GM18868 (cell line): ENCODE data around the gene PDLIM1.
A peak's percentile ranks its signal among the peaks of the same experiment; 100 is the strongest.
"Not testable (repeated sequence)": the region's sequence is repeated elsewhere in the genome, so short reads cannot be mapped to it uniquely, and the experiment has no call there.

Source experiments
- ATAC-seq: cut with Tn5 transposase; IDR thresholded peaks from one replicate; pipeline ENCODE4 v1.9.1; 2021; ENCODE audit warnings: mild to moderate bottlenecking, moderate library complexity; ENCODE audit not compliant: unreplicated experiment

Gene PDLIM1

DNA sequence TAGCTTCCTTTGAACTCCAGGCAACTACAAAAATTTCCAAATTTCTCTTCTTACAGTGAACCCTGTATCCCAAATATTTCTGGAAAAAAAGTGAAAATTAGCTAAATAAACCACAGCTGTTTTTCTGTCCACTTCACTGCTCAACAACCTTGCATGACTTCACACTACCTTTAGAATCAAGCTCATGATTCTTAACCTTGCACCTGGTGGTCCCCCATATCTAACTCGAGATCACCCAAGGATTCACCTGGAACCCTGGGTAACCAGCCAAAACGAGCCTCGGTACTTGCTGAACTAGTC lies 47.5 kb downstream of the PDLIM1 start:
- no peak for ATAC-seq

DNA sequence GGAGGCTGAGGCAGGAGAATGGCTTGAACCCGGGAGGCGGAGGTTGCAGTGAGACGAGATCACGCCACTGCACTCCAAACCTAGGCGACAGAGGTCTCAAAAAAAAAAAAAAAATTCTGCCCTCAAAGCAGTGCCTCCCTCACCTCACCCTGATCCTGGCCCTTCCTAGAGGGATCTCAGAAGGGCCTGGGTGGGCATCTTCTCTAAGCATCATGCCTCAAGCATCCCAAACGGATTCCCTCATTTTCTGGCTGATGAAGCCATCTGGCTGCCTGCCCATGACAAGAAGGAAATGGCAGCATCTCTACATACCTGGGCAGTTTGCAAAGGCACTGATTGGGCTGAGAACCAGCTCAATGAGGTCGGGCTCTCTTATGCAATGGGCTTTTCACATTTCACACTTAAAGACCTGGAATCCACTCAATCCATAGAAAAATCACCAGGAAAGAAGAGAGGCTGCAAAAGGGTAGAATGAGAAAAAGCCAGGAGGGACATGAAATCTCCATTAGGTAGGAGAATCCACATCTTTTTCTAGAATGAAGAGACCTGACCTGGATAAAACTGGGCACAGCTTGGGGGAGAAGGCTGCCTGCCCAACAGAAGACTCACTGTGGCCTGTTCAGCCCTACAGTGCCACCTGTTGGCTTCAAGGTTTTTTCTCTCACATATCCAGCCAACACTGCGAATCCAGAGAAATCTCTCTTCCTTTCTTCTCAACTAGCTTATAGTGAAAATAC lies 48.1 kb downstream of the PDLIM1 start:
- no peak for ATAC-seq

DNA sequence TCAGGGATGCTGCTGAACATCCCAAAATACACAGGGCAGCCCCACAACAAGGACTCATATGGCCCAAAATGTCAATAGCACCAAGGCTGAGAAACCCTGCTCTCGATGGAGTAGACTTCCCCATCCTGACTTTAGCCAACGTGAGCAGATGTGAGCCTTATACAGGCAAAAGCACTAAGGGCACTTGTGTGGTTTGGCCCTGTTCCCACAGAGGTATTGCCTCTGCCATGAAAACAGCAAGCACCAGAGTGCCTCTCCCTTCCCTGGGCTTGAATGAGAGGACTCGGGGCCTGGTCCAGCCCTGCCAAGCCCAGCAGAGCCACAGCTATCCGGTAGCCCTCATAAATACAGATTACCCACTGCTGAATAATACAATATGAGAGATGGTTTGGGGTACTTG lies 49.3 kb downstream of the PDLIM1 start:
- ATAC-seq = no peak

DNA sequence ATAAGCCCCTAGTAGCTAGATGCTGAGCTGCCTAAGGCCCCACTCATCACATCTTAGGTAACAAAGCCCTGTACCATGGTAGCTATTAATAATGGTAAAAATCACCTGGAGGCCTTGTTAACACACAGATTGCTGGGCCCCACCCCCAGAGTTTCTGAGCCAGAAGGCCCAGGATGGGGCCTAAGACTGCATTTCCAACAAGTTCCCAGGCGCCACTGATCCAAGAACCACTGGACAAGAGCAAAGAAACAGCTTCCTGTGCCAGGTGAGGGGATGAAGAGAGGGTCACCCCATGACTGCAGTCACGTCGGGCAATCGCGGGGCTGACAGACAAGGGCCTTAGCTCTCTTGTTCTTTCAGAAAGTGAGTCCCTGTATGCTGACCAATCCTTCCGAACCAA lies 50.0 kb downstream of the PDLIM1 start:
- ATAC-seq = no peak

DNA sequence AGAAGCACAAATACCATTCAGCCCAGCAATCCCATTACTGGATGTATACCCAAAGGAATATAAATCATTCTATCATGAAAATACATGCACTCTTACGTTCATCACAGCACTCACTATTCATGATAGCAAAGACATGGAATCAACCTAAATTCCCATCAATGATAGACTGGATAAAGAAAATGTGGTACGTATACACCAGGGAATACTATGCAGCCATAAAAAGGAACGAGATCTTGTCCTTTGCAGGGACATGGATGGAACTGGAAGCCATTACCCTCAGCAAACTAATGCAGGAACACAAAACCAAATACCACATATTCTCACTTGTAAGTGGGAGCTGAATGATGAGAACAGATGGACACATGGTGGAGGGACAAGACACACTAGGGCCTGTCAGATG lies 50.7 kb downstream of the PDLIM1 start:
- ATAC-seq = not testable (repeated sequence)

DNA sequence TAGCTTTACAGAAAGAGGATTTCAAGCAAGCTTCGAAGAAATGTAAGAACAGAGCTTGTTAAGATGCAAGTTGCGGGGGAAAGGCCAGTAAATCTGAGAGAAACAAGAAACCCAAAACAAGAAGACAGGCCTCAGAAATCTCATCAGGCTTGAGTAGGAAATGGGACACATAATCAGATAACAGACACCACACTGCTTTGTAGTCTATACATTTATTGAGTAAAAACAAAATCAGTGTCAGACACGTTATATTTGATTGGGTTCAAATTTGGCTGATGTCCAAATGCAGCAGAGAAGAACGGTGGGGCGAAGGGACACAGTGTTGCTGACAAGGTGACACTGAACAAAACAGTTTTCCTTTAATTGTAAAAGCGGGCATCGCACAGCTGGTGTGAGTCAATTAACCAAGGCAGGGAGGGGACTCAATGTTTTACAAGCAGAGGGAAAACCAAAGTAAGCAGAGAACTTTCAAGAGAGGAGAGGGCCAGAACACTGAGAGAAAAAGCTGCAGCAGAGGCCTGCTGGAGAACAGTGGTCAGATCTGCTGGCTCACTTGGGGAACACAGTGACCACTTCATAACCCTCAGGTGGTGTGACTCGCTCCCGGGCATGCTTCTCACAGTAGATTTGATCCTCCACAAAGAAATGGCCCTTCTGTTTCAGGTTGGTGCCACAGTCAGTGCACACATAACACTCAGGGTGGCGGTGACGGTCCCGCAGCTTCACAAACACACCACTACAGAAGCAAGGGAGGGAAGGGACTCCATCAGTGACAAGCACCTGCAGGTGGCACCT lies 53.2 kb downstream of the PDLIM1 start:
- ATAC-seq = no peak

DNA sequence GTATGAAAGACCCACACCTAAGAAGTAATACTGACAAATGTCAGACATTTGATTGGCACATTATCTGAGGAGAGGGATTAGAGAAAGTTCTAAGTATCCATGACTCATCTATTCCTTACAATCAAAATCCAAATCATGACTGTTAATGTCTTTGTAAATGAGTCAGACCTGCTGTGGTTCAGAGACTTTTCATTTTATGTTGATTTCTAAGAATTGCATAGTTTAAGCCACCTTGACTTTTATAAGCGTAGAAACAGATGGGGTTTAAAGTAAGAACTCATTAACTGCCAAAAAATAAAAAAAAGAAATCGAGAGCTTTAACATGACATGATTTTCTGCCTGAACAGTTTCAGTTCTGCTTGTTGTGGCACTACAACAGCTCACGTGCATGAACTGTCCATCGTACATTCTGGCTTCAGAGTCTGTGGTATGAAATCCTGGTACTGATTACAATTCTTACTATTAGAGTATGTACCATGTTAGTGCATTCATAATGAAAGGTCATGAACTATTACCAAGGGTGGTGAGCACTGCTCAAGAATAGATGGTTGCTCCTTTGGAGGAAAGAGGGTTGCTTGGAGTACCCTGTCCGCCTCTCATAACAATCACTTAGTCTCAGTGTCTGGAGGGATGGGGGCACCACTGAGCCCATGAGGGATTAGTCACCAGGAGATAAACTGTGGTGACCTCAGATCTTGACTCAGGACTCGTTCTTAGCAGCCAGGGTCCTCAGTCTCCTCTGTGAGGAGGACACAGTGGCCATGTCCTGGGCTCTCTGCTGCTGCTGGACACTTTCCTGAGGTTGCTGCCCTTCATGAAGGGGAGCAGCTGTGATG lies 54.5 kb downstream of the PDLIM1 start:
- peak; percentile 94 for ATAC-seq

DNA sequence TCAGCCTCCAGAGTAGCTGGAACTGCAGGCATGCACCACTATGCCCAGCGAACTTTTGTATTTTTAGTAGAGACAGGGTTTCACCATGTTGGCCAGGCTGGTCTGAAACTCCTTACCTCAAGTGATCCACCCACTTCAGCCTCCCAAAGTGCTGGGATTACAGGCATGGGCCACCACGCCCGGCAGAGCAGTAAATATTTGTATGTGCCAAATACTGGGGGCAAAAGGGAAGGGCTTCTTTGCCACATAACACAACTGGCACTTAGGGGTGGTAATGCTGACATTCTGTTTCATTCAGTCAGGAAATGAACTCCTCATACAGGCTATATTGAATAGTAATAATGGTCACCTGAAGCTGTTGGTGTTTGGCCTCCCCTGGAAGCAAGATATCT lies 55.1 kb downstream of the PDLIM1 start:
- ATAC-seq = no peak

DNA sequence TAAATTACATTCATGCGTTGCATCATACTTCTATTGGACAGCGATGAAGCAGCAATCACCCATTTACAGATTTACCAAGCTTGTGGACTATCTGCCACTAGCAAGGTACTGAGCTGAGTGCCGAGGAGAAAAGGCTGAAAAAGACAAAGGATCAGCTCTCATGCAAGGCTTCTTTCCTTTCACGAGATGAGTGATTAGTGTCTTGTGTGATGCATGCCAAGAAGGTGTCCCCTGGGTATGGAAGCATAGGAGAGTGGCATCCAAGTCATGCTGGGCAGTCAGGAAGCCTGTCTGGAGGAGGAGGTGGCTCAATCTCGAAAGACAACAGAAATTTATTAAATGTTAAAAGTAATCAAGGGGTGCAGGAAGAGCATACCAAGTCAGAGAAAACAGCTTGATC lies 55.9 kb downstream of the PDLIM1 start:
- ATAC-seq = no peak

DNA sequence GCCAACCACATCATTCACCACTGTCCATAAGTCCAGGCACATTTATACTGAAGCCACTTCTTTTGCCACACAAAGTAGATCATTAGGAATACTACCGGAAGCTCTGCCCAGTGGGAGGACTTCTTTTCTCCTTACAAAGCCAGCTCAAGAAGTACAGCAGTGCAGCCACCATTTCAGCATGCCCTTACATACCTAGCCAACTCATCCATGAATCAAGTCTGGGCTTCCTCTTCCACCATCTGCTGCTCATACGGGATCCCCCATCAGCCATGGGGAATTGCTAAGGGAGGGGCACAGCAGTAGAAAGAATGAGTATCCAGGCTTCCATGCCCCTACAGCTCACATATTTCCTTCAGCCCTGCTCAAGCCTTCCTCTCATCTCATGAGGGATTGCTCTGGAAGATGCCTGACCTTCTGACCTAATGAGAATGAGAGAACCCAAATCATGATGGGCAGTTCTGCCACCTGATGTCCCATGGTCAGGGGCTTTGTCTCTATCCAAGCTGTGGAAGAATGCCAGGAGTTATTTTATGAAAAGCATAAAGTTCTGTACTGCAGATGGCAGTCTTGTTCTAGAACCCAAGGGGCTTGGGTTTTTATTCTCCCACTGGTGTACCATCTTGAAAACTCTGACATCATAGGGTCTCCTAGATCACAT lies 57.3 kb downstream of the PDLIM1 start:
- ATAC-seq = no peak

DNA sequence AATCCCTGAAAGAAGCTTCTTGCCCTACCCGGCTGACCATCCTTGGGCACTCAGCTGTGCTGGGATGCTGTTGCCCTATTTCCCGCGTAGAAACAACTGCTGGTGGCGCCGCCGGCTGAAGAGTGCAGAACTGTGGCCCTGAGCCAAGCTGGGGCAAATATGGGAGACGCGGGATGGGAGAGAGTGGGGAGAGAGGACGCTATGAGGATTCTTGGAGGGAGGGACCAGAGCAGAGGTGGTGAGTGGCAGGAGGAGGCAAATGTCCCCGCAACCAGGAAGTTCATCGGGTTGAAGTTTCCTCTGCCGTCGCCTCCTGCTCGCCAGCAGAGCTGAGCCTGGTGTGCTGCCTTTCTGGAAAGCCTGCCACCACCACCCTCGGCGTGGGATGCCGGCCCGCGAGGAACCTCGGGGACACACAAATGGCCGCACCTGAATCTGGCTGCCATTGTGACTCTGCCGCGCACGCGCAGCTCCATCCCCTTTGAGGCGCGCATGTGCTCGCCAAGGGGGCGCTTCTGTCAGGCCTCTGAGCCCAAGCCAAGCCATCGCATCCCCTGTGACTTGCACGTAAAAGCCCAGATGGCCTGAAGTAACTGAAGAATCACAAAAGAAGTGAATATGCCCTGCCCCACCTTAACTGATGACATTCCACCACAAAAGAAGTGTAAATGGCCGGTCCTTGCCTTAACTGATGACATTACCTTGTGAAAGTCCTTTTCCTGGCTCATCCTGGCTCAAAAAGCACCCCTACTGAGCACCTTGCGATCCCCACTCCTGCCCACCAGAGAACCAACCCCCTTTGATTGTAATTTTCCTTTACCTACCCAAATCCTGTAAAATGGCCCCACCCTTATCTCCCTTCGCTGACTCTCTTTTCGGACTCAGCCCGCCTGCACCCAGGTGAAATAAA lies 59.9 kb downstream of the PDLIM1 start:
- ATAC-seq = not testable (repeated sequence)

DNA sequence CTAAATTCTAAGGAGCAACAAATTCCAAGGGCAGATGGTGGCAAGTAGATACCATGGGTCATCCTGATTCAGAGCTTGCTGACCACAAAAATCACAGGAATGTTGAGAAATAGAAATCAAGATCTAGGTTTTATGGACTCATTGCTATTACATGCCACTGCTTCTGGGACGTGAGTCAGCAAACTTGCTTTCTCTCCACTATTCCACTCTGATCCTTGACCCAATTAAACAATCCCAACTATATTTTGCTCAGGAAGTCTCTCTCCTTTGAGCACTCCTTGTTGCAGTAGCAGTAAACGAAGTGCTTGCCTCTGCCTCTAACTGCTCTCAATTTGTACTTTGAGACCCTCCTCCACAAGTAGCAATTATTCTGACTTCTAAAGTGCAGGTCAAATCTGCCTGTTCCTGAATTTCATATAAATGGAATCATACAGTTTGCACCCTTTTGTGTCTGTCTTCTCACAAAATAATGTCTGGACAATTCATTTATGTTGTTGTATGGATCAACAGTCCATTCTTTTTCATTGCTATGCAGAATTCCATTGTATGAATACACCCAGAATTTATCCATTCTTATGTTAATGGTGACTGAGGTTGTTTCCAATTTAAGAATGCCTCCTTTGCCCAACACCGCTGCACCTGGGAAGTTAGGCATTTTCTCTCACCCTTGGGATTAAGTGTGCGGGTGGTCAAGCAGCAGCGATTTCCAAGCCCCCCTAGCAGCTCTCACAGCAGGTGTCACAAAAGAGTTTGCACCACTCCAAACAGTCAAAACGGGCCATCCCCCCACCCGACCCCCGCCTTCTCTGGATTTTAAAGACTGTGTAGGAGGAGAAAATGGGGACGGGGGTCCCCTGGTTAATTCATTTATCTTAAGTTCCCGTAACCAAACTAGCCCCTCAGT lies 60.8 kb downstream of the PDLIM1 start:
- no peak for ATAC-seq

DNA sequence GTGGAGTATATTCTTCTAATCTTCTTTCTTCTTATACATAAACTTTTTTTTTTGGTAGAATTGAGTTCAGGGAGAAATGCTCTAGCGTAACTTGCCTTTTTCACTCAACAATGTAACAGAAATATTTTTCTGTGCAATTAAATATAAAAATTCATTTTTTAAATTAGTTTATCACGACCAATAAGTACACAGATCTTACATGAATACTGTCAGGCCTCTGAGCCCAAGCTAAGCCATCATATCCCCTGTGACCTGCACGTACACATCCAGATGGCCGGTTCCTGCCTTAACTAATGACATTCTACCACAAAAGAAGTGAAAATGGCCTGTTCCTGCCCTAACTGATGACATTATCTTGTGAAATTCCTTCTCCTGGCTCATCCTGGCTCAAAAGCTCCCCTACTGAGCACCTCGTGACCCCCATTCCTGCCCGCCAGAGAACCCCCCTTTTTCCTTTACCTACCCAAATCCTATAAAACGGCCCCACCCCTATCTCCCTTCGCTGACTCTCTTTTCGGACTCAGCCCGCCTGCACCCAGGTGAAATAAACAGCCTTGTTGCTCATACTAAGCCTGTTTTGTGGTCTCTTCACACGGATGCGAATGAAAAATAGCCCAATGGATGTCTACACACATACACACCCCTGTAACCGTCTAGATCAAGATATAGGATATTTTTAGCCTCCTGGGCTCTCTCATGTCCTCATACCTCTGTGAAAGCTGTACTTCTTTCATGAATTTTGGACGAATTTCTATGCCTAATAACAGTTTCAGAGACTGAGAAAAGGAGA lies 61.7 kb downstream of the PDLIM1 start:
- ATAC-seq = not testable (repeated sequence)

DNA sequence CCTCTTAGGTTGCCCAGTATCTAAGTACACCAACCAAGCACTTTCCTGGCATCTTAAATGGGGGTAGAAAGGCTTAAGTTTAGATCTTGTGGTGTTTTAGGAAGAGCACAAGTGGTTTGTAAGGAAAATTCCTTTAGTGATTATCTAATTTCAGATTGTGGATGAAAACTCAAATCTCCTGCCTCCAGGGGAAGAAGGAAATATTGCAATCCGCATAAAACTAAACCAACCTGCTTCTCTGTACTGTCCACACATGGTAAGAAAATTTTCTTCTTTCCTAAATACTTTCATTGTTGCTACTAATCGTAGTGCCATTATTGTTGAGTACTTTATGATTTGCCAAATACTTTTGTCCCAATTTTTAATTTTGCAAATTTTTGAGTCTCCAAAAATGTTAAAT lies 65.7 kb downstream of the PDLIM1 start:
- ATAC-seq = no peak

DNA sequence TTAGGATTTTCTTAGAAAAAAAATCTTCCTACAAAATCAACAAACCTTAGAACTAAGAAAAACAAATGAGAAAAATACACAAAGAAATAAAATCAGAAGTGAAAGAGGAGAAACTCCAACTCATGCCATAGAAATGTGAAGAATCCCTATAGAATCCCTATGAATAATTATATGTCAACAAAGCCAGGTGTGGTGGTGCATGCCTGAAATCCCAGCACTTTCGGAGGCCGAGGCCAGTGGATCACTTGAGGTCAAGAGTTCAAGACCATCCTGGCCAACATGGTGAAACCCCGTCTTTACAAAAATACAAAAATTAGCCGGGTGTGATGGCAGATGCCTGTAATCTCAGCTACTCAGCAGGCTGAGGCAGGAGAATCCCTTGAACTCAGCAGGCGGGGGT lies 69.7 kb downstream of the PDLIM1 start:
- no peak for ATAC-seq

DNA sequence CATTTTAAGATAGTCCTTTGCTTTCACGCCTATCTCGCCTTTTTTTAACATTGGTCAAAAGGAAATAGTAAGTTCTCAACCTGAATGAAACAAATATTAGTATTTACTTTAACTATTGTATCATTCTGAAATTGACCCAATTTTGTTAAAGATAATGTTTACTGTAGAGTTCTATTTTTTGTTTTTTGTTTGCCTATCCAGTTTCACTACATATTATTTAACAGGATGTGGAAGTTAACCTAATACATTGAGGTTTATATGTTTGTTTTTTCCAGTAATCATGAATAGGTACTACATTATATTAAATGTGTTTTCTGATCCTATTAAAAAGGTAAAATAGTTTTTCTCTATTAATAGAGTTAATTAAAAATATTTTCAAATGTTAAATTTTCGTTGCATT lies 70.3 kb downstream of the PDLIM1 start:
- ATAC-seq = no peak

DNA sequence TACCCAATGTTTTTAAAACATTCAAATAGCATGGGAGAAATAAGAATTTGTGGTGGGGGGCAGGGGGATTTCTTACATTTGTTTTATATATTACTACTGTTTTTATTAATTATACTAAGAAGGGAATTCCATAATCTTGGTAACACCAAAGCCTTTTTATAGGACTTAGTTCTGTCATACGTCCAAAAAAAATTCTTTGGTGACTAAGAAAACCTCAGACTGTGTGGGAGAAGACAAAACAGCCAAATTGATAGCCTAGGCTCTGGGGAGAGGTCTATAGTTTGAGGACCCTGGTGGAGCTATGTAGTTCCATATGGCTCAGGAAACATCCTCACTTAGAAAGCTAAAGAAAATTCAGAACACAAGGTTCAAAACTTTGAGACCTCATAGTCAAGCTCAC lies 73.3 kb downstream of the PDLIM1 start:
- no peak for ATAC-seq

DNA sequence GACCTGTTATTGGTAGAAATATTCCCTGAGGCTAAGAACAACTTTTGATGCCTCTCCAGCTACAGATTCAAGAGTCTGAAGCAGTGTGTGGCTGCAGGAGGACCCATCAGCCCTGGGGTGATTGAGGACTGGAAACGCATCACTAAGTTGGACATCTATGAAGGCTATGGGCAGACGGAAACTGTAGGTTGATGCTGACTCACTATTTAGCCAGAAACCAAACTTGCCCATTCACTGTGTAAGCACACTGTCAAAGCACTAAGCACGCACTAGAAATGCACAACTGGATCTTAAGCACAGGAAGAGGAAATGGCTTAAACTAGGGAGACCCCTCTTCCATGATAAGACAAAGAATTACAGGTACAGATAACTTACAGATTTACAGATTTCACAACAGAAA lies 76.0 kb downstream of the PDLIM1 start:
- peak; percentile 99 for ATAC-seq
